ENCODE results near the gene FYB2. TPM values are rescaled to one million over a fixed set of nuclear protein-coding genes. Genes with fewer than 3 reads are reported as not detected.

Gene FYB2
- polyA plus RNA-seq, 10 donors, result 0.11 to 0.59 (median 0.23) TPM; not detected in 5

DNA sequence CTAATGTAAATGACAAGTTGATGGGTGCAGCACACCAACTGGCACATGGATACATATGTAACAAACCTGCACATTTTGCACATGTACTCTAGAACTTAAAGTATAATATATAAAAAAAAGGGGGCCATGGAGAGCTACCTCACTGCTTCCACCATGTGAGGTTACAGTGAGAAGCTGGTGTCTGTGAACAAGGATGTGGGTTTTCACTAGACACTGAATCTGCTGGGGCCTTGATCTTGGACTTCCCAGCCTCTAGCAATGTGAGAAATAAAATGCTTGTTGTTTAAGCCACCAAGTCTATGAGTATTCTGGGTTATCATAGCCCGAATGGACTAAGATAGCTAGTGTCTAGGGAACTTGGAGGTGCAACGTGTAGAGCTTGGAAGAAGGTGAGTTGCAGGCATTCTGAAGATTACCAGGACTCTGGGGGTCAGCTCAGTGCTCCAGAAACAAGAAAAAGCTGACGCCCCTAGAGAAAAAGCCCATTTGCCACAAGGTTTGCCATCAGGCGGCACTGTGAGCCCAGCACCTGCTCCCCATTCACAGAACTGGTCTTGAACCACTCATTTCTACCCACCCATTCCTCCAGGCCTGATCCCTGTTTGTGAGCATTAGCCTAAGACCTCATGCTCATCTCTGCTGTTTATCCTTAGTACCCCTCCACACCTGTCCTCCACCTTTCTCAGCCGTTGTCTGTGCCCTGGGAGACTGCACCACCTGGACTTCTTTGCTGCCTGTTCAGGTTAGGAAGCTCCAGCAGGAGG, 15.1 kb upstream of the FYB2 start:
- no peak for DNase-seq

- no peak for DNase-seq
Observed at GRCh38 chr1:56833088-56833487, 13.9 kb upstream of the FYB2 start.

- peak; percentile 81 to 84 (median 82) for DNase-seq
Observed at GRCh38 chr1:56831871-56832693, 12.9 kb upstream of the FYB2 start.

GRCh38 chr1:56830052-56830451, 10.8 kb upstream of the FYB2 start:
- no peak for DNase-seq

GRCh38 chr1:56827711-56828110, 8.5 kb upstream of the FYB2 start:
- DNase-seq, result no peak

DNA sequence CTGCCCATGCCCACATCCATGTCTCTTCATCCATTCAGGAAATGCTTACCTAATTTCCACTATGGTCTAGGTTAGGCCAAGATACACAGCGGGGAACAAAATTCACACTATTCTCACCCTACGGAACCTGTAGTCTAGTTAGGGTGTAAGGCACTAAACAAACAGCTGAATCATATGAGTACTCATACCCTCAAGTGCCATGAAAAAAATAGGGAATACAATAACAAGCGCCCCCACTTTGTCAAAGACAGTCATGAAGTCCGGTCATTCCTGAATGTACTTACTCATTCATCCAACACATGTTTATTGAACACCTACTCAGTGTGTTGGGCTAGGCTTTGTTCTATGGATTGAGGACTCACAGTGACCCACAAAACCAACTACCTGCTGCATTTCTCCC, 6.2 kb upstream of the FYB2 start:
- DNase-seq, result no peak

DNA sequence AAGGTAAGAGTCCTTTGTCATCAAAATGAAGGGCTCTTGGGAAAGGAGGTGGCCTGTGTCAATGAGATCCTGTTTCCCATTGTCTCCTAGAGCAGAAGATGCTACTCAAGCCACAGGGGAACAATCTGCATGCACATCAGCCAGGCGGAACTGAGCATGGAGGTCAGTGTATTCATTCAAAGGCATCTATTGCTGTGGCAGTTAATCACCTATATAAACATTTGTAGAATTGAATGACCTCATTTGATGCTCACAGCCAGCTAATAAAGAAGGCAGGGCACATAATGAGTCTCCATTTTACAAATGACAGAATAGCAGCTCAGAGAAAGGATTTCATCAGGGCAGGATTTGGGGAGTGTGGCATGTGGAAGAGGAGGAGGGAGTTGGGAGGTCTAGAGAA, 5.7 kb upstream of the FYB2 start:
- no peak for DNase-seq

DNA sequence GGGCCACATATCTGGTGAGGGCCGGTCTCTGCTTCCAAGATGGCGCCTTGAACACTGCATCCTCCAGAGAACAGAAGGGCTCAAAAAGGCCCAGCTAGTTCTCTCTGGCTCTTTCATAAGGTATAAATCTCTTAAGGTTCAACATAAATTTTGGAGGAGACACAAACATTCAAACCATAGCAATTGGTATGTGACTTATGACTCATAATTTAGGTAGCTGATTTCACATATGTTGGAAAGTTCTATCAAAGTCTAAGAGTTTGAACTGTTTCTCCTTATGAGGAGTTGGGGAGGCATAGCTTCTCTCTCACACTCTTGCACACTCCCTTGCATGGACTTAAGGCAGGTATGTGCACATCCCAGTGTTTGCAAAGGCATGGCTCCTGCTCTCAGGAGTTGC, 5.1 kb upstream of the FYB2 start:
- no peak for DNase-seq

- DNase-seq, result peak in 1 of 3 donors; percentile 8
Observed at GRCh38 chr1:56821462-56821797, 2.2 kb upstream of the FYB2 start.

DNA sequence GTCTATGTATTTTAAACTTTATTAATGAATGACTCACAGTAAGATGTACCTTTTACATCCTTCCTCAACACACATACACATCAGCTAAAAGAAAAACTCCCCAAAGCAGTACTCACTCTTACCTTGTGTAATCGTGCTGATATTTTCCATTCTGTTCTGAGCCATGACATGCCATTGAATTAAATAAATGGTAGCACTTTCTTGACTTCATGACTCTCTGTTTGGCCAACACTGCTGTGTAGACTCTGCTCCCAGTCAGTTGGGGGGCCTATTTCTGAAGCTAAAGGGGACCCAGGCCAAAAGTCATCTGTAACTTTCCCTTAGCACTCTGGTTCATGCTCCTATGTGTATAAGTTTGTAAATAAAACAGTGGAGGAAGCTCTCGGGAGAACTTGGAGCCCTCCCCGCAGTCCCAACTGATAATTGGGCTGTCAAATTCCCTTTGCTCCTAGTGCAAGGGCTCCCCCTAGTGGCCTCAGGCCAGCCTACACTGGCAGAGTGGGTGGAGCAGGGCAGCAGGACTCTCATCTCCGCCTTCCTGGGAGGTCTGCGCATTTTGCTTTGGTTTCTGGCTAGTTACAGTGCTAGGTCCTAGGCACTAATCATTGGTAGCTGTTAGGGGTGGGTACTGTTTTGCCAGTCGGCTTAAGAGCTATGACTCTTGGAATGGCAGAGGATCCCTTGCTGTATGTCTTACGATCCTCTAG, 1.7 kb upstream of the FYB2 start:
- peak; percentile 49 to 50 (median 50) for DNase-seq

GRCh38 chr1:56817716-56818463, 1.3 kb downstream of the FYB2 start:
- DNase-seq, result no peak

GRCh38 chr1:56816909-56817308, 2.3 kb downstream of the FYB2 start:
- no peak for DNase-seq

- DNase-seq, result no peak
Observed at GRCh38 chr1:56816264-56816663, 2.9 kb downstream of the FYB2 start.

DNA sequence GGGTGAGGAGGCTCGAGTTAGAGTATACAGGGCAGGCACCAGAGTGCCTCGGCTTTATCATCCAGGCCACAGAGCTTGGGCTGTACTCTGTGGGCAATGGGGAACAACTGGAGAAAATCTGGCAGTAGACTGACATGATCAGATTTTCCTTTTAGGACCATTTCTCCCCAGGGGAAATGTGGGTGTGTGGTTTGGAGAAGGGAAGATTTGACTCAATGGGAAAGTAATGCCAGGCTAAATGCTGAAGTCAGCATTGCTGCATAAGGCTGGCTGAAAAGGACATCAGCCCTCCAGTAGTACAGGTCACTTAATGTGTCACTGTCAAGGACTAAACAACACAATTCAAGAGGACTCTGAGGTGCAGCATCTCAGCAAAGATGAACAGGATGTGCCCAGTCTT, 5.0 kb downstream of the FYB2 start:
- no peak for DNase-seq

DNA sequence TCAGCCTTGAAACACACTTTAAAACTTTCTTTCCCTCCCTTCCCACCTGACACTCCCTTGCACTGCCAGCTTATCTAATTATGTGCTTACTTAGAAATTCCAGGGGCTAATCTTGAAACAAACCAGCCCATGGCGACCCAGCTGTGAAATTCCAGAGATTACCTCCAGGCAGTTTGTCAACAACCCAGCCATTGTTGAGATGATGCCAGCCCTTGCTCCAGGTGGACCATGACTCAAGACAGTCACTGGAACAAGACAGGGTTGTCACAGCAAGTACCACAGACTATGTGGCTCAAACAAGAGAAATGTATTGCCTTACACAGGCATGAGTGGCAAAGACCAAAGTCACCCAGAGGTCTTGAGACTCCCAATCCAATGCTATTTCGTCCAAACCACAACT, 7.9 kb downstream of the FYB2 start:
- no peak for DNase-seq

GRCh38 chr1:56808410-56808809, 10.8 kb downstream of the FYB2 start:
- DNase-seq, result no peak

DNA sequence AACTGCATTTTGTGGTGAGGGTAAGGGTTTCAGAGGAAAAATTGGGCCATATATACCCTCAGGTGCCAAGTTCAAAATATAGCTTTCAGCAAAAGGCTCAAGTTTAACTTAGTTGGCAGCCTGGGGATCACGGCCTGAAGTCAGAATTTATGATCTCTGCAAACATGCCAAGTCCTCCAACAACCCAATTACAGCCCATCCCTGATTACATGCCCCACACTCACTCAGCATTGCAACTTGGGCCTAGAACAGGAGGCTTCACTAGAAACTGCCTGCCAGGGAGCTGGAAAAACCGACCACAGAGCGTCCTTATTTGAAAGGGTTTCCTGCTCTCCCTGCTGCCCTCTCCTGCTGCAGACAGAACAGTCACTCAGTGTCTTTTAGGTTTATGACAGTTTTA, 12.4 kb downstream of the FYB2 start:
- no peak for DNase-seq

DNA sequence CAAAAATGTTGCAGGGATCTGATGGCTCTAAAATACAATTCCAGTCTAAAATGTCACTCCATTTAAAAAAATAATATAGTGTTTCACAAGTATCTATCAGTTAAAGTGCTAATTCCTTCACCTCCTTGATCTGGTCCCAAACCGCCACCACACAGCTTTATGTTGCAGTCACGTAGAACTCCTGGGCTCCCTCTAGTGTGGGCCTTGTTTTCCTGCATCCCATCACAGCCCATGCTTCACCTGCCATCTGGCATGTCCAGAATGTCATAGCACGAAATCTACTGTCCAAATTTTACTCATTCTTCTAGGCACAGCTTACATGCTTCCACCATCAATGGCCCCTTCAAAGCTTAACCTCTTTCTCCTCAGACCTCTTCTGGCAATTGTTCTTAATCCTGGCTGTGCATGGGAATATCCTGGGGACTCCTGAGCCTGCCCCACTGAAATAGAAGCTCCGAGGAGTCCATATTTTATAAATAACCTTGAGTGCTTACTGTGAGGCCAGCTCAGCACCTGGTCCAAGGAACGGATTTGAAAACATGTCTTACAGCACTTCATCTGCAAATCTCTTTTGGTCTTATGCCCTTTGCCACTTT, 15.5 kb downstream of the FYB2 start:
- DNase-seq, result no peak

- DNase-seq, result no peak
Observed at GRCh38 chr1:56799605-56800400, 19.4 kb downstream of the FYB2 start.

- no peak for DNase-seq
Observed at GRCh38 chr1:56798053-56798471, 21.1 kb downstream of the FYB2 start.

Data from muscle of back (tissue), 11 donors.